Activated CD4-positive, alpha-beta T cell treated with anti-CD3 and anti-CD28 coated beads for 36 hours (primary cell): ENCODE measurements around the gene CSH1. TPM values are rescaled to one million over a fixed set of nuclear protein-coding genes. Genes with fewer than 3 reads are reported as not detected.
"Not testable (repeated sequence)": the region's sequence is repeated elsewhere in the genome, so short reads cannot be mapped to it uniquely, and the experiment has no call there.

Experiments
- ATAC-seq: fragments of 200-7000 bp; cut with Tn5 transposase; one replicate; pipeline ENCODE4 v1.10.0; 2021; ENCODE audit warnings: mild to moderate bottlenecking, moderate library complexity
- CTCF ChIA-PET: fragments of 350-600 bp; sonication (Branson Sonifier 250); formaldehyde crosslinking; loops from one replicate; lab custom pipeline; 2021; ENCODE audit warnings: antibody characterized with exemption; lab: Charles Lee
- POLR2A ChIA-PET: fragments of 350-600 bp; sonication (Branson Sonifier 250); formaldehyde crosslinking; loops from one replicate; lab custom pipeline; 2021; ENCODE audit warnings: antibody characterized with exemption, inconsistent platforms; lab: Charles Lee
- DNase-seq: peaks from one replicate; pipeline ENCODE4 v3.0.0-alpha.2; 2020
- H3K27ac Mint-ChIP-seq: one replicate; pipeline ENCODE4 v1.8.0; 2021; ENCODE audit warnings: mixed read lengths
- H3K27me3 Mint-ChIP-seq: one replicate; pipeline ENCODE4 v1.8.0; 2021; ENCODE audit warnings: mixed read lengths
- H3K36me3 Mint-ChIP-seq: one replicate; pipeline ENCODE4 v1.8.0; 2021; ENCODE audit warnings: low read depth, mixed read lengths
- H3K4me1 Mint-ChIP-seq: one replicate; pipeline ENCODE4 v1.8.0; 2021; ENCODE audit warnings: mixed read lengths
- H3K4me3 Mint-ChIP-seq: one replicate; pipeline ENCODE4 v1.8.0; 2021; ENCODE audit warnings: mild to moderate bottlenecking, moderate library complexity, mixed read lengths
- H3K9me3 Mint-ChIP-seq: one replicate; pipeline ENCODE4 v1.8.0; 2021; ENCODE audit warnings: low read depth, mixed read lengths
- intact Hi-C, 2 experiments: fragments of 100-400 bp; cut with DNase I in 1 of 2; cut with micrococcal nuclease in 1 of 2; formaldehyde crosslinking; loops; one replicate each; pipeline versions ENCODE4 v1.14.2 to v1.15.1; 2022 to 2024; cut with DNase I, micrococcal nuclease
- total RNA-seq, 2 experiments: library from RNA; stranded (reverse); gene quantifications; one replicate each; pipeline ENCODE4 v1.2.3, GENCODE V29; 2021

Gene CSH1
- total RNA-seq, 2 experiments from 2014 or later, result not detected

GRCh38 chr17:63927464-63928171 lies 31.2 kb upstream of the CSH1 start:
- POLR2A ChIA-PET, result no interaction called here
- H3K27me3 Mint-ChIP-seq, result no peaks in the 10 kb centered on the region

GRCh38 chr17:63926164-63926563 lies 29.8 kb upstream of the CSH1 start:
- ChIA-PET CTCF (interaction anchor here (1.8 kb wide), 1 partner anchor 14 kb away, joined by 7 read pairs; the partner anchor contains the start of gene CSHL1), POLR2A (no interaction called here)
- Mint-ChIP-seq H3K4me3 (no peak overlapping the region), H3K27ac (no peak overlapping the region), H3K9me3 (no peaks in the 10 kb centered on the region), H3K27me3 (no peaks in the 10 kb centered on the region), H3K4me1 (peaks cover 6% of the 10 kb centered on the region), H3K36me3 (no peaks in the 10 kb centered on the region)
- ATAC-seq (no peak), DNase-seq (no peak)
- intact Hi-C loops, result no loop called here

More at GRCh38 chr17:63927464-63928171, 31.2 kb upstream of the CSH1 start:
- Mint-ChIP-seq H3K36me3 (no peaks in the 10 kb centered on the region), H3K9me3 (no peaks in the 10 kb centered on the region), H3K4me3 (no peak overlapping the region), H3K4me1 (peaks cover 14% of the 10 kb centered on the region), H3K27ac (no peak overlapping the region)
- no peak for ATAC-seq
- intact Hi-C loops, result no loop called here
- DNase-seq, result no peak
- CTCF ChIA-PET, result interaction anchor here (0.9 to 1.2 kb wide), 3 partner anchors 8 to 24 kb away, joined by 3 to 6 read pairs (median 4); no protein-coding TSS in a partner anchor

- ATAC-seq (no peak), DNase-seq (no peak)
- Mint-ChIP-seq H3K27ac (no peak overlapping the region), H3K36me3 (no peaks in the 10 kb centered on the region), H3K4me3 (no peak overlapping the region), H3K4me1 (peaks cover under 1% of the 10 kb centered on the region), H3K9me3 (no peaks in the 10 kb centered on the region), H3K27me3 (no peaks in the 10 kb centered on the region)
- POLR2A ChIA-PET, result no interaction called here
- CTCF ChIA-PET, result interaction anchor here (1.5 to 1.8 kb wide), 2 partner anchors 14 to 21 kb away, joined by 6 to 7 read pairs; partner anchors contain the start of gene CSHL1
- intact Hi-C loops, result no loop called here
Observed at GRCh38 chr17:63925615-63926014, 29.2 kb upstream of the CSH1 start.

GRCh38 chr17:63922402-63922801 lies 26.0 kb upstream of the CSH1 start:
- intact Hi-C loops, H3K4me3 Mint-ChIP-seq, ATAC-seq, H3K36me3 Mint-ChIP-seq, H3K27me3 Mint-ChIP-seq, POLR2A ChIA-PET, H3K27ac Mint-ChIP-seq, H3K9me3 Mint-ChIP-seq, DNase-seq, H3K4me1 Mint-ChIP-seq: not testable (repeated sequence)
- CTCF ChIA-PET, result interaction anchor here (0.9 kb wide), 1 partner anchor 57 kb away, joined by 3 read pairs; no protein-coding TSS in a partner anchor

- DNase-seq, ATAC-seq, H3K9me3 Mint-ChIP-seq, H3K27ac Mint-ChIP-seq, H3K4me3 Mint-ChIP-seq, H3K4me1 Mint-ChIP-seq, POLR2A ChIA-PET, H3K27me3 Mint-ChIP-seq, intact Hi-C loops, H3K36me3 Mint-ChIP-seq: not testable (repeated sequence)
- CTCF ChIA-PET, result interaction anchor here (0.7 to 4.1 kb wide), 8 partner anchors 24 to 213 kb away, joined by 3 to 34 read pairs (median 11); no protein-coding TSS in a partner anchor
Observed at GRCh38 chr17:63920779-63921178, 24.4 kb upstream of the CSH1 start.

- H3K27me3 Mint-ChIP-seq, intact Hi-C loops, ATAC-seq, POLR2A ChIA-PET, H3K4me1 Mint-ChIP-seq, H3K4me3 Mint-ChIP-seq, DNase-seq, H3K9me3 Mint-ChIP-seq, H3K36me3 Mint-ChIP-seq, H3K27ac Mint-ChIP-seq: not testable (repeated sequence)
- CTCF ChIA-PET, result interaction anchor here (0.7 to 4.1 kb wide), 35 partner anchors 8 to 229 kb away, joined by 3 to 34 read pairs (median 5); partner anchors contain the start of genes CD79B and ICAM2
Observed at GRCh38 chr17:63920050-63920449, 23.7 kb upstream of the CSH1 start.

GRCh38 chr17:63919311-63919723 lies 22.9 kb upstream of the CSH1 start:
- no peaks in the 10 kb centered on the region for H3K36me3 Mint-ChIP-seq
- no peaks in the 10 kb centered on the region for H3K27me3 Mint-ChIP-seq
- intact Hi-C loops, result loop anchor here (1.0 to 10.0 kb wide), 7 partner anchors 27 to 365 kb away; partner anchors contain the start of gene PRR29 (in 1 of the 2)
- ChIA-PET CTCF (interaction anchor here (0.6 to 4.1 kb wide), 42 partner anchors 9 to 458 kb away, joined by 3 to 34 read pairs (median 5); partner anchors contain the start of genes CD79B and ICAM2), POLR2A (interaction anchor here (0.5 kb wide), 1 partner anchor 214 kb away, joined by 3 read pairs; no protein-coding TSS in a partner anchor)
- H3K4me1 Mint-ChIP-seq, result peaks cover 6% of the 10 kb centered on the region
- peak; percentile 99 for ATAC-seq
- DNase-seq, result peak; percentile 84
- H3K9me3 Mint-ChIP-seq, result no peaks in the 10 kb centered on the region
- H3K4me3 Mint-ChIP-seq, result no peak overlapping the region
- no peak overlapping the region for H3K27ac Mint-ChIP-seq

GRCh38 chr17:63918789-63919305 lies 22.5 kb upstream of the CSH1 start, which contains the start of gene GH1:
Gene GH1 (minus strand): TSS chr17:63918839. CDS start chr17:63918776, 63 bp downstream.
- CTCF ChIA-PET, result interaction anchor here (0.6 to 4.1 kb wide), 38 partner anchors 9 to 459 kb away, joined by 3 to 34 read pairs (median 6); partner anchors contain the start of genes CD79B and ICAM2
- DNase-seq, H3K9me3 Mint-ChIP-seq, H3K27me3 Mint-ChIP-seq, H3K36me3 Mint-ChIP-seq, H3K4me1 Mint-ChIP-seq, H3K4me3 Mint-ChIP-seq, ATAC-seq, H3K27ac Mint-ChIP-seq: not testable (repeated sequence)
- POLR2A ChIA-PET, result interaction anchor here (0.5 kb wide), 1 partner anchor 214 kb away, joined by 3 read pairs; no protein-coding TSS in a partner anchor
- intact Hi-C loops, result loop anchor here (1.0 to 10.0 kb wide), 7 partner anchors 27 to 366 kb away; partner anchors contain the start of gene PRR29 (in 1 of the 2)

GRCh38 chr17:63918305-63918704 lies 21.9 kb upstream of the CSH1 start:
- Mint-ChIP-seq H3K9me3 (no peaks in the 10 kb centered on the region), H3K27me3 (no peaks in the 10 kb centered on the region), H3K27ac (no peak overlapping the region), H3K36me3 (no peaks in the 10 kb centered on the region), H3K4me3 (no peak overlapping the region), H3K4me1 (peaks cover 6% of the 10 kb centered on the region)
- no peak for ATAC-seq
- POLR2A ChIA-PET, result no interaction called here
- no peak for DNase-seq
- CTCF ChIA-PET, result interaction anchor here (0.7 to 4.1 kb wide), 14 partner anchors 11 to 276 kb away, joined by 3 to 34 read pairs (median 8); partner anchors contain the start of gene CD79B
- intact Hi-C loops, result loop anchor here (2.0 to 10.0 kb wide), 3 partner anchors 80 to 366 kb away; partner anchors contain the start of gene PRR29 (in 1 of the 2)

GRCh38 chr17:63917646-63918045 lies 21.3 kb upstream of the CSH1 start:
- ATAC-seq (no peak), DNase-seq (no peak)
- intact Hi-C loops, result loop anchor here (2.0 to 10.0 kb wide), 3 partner anchors 81 to 367 kb away; partner anchors contain the start of gene PRR29 (in 1 of the 2)
- Mint-ChIP-seq H3K27me3 (no peaks in the 10 kb centered on the region), H3K36me3 (no peaks in the 10 kb centered on the region), H3K9me3 (no peaks in the 10 kb centered on the region), H3K4me3 (no peak overlapping the region), H3K4me1 (peaks cover 6% of the 10 kb centered on the region), H3K27ac (no peak overlapping the region)
- ChIA-PET POLR2A (no interaction called here), CTCF (interaction anchor here (0.7 to 4.1 kb wide), 7 partner anchors 10 to 228 kb away, joined by 3 to 32 read pairs (median 3); no protein-coding TSS in a partner anchor)

- ATAC-seq, H3K27ac Mint-ChIP-seq, H3K36me3 Mint-ChIP-seq, H3K4me3 Mint-ChIP-seq, H3K4me1 Mint-ChIP-seq, H3K9me3 Mint-ChIP-seq, DNase-seq, POLR2A ChIA-PET, H3K27me3 Mint-ChIP-seq: not testable (repeated sequence)
- intact Hi-C loops, result loop anchor here in 1 of 2 experiments (10.0 kb wide), 1 partner anchor 368 kb away; no protein-coding TSS in a partner anchor
- CTCF ChIA-PET, result interaction anchor here (1.2 to 1.5 kb wide), 4 partner anchors 11 to 229 kb away, joined by 3 to 7 read pairs (median 3); no protein-coding TSS in a partner anchor
Observed at GRCh38 chr17:63917206-63917605, 20.8 kb upstream of the CSH1 start.
